NCI-H345 treated with DMSO at 0.1 percent for 48 hours (cell line): ENCODE measurements around the gene KCMF1.

ENCODE experiments used
- DNase-seq: peaks from one replicate; lab custom pipeline; 2025; ENCODE audit not compliant: unreplicated experiment; lab: John Stamatoyannopoulos, UW

KCMF1 gene

GRCh38 chr2:84980263-84980983 lies 9.5 kb downstream of the KCMF1 start:
- no peak for DNase-seq

GRCh38 chr2:84986018-84986417 lies 15.1 kb downstream of the KCMF1 start:
- no peak for DNase-seq

- no peak for DNase-seq
These were observed 18.5 kb downstream of the KCMF1 start for GRCh38 chr2:84989422-84989821.

GRCh38 chr2:84989927-84990326 lies 19.0 kb downstream of the KCMF1 start:
- no peak for DNase-seq

- DNase-seq: no peak
These were observed 20.6 kb downstream of the KCMF1 start for GRCh38 chr2:84991404-84992160.

- DNase-seq: no peak
These were observed 24.9 kb downstream of the KCMF1 start for GRCh38 chr2:84995826-84996225.

GRCh38 chr2:84996909-84997308 lies 25.9 kb downstream of the KCMF1 start:
- DNase-seq: no peak

- no peak for DNase-seq
These were observed 28.6 kb downstream of the KCMF1 start for GRCh38 chr2:84999553-84999955.

- DNase-seq: no peak
These were observed 30.6 kb downstream of the KCMF1 start for GRCh38 chr2:85001595-85001994.

- no peak for DNase-seq
These were observed 31.6 kb downstream of the KCMF1 start for GRCh38 chr2:85002534-85002933.

GRCh38 chr2:85008252-85008651 lies 37.3 kb downstream of the KCMF1 start:
- no peak for DNase-seq

- no peak for DNase-seq
These were observed 38.2 kb downstream of the KCMF1 start for GRCh38 chr2:85009019-85009618.

GRCh38 chr2:85010404-85010803 lies 39.4 kb downstream of the KCMF1 start:
- no peak for DNase-seq

- DNase-seq: no peak
These were observed 40.1 kb downstream of the KCMF1 start for GRCh38 chr2:85011098-85011497.

GRCh38 chr2:85011747-85012146 lies 40.8 kb downstream of the KCMF1 start:
- DNase-seq: no peak

- no peak for DNase-seq
These were observed 41.5 kb downstream of the KCMF1 start for GRCh38 chr2:85012431-85012830.

- DNase-seq: no peak
These were observed 41.9 kb downstream of the KCMF1 start for GRCh38 chr2:85012855-85013254.

- DNase-seq: no peak
These were observed 44.8 kb downstream of the KCMF1 start for GRCh38 chr2:85015653-85016360.

- no peak for DNase-seq
These were observed 45.5 kb downstream of the KCMF1 start for GRCh38 chr2:85016446-85016845.

GRCh38 chr2:85017411-85018048 lies 46.6 kb downstream of the KCMF1 start:
- no peak for DNase-seq

GRCh38 chr2:85018049-85018447 lies 47.1 kb downstream of the KCMF1 start:
- DNase-seq: no peak
